Measurements from ENCODE around the gene CCDC60.

GRCh38 chr12:119540476-119540875 lies 205.9 kb downstream of the CCDC60 start:
- TF ChIP-seq CTCF (IDR thresholded peaks at IDR 0.05) (no peak), POLR2A (IDR thresholded peaks at IDR 0.05) (no peak), POLR2AphosphoS5 (IDR thresholded peaks at IDR 0.05) (no peak)

All from prostate gland (tissue), 2 donors.